Glomerular endothelial cell (primary cell): ENCODE data around the gene WDR89. TPM values are rescaled to one million over a fixed set of nuclear protein-coding genes. Genes with fewer than 3 reads are reported as not detected.
"Not testable (repeated sequence)": the region's sequence is repeated elsewhere in the genome, so short reads cannot be mapped to it uniquely, and the experiment has no call there.

Experiments used
- DNase-seq: peaks from one replicate; pipeline ENCODE4 v3.0.0-alpha.2; 2011; ENCODE audit warnings: low read depth, low spot score; ENCODE audit errors: extremely low read depth
- total RNA-seq: library from RNA; depleted of rRNA; stranded (reverse); fragments of >200 nt; gene quantifications from 2 replicates; pipeline ENCODE4 v1.2.3, GENCODE V29; 2015

The WDR89 gene
- total RNA-seq, 1 donor from 2014 or later: 9.0 TPM

DNA sequence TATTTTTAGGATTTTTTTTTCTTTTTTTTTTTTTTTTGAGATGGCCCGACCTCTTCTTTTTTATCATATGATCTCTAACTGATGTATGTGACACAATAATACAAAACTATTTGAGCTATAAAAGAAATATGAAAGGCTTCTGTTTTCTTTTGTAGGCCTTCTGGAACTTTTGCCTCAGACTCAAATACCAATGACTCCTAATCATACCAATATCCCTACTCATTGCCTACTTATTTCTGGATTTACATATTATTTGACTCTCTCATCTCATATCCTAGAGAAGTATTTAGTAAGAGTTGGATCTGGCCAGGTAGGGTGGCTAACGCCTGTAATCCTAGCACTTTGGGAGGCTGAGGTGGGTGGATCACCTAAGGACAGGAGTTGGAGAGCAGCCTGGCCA lies 12.7 kb upstream of the WDR89 start:
- no peak for DNase-seq

DNA sequence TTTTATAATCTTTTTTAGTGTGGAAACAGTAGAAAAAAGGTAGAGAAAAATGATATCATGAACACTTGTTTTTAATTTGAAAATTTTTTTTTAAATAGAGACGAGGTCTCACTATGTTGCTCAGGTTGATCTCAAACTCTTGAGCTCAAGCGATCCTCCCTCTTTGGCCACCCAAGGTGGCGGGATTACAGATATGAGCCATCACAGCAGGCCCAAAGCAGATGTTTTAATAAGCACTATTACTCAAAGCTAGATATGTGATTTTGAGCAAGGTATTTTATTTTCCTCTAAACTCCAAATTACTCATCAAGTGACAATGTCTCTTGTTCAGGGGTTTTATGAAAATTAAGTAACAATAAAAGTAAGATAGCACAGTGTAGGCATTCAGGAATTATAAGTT lies 10.7 kb upstream of the WDR89 start:
- DNase-seq: no peak

DNA sequence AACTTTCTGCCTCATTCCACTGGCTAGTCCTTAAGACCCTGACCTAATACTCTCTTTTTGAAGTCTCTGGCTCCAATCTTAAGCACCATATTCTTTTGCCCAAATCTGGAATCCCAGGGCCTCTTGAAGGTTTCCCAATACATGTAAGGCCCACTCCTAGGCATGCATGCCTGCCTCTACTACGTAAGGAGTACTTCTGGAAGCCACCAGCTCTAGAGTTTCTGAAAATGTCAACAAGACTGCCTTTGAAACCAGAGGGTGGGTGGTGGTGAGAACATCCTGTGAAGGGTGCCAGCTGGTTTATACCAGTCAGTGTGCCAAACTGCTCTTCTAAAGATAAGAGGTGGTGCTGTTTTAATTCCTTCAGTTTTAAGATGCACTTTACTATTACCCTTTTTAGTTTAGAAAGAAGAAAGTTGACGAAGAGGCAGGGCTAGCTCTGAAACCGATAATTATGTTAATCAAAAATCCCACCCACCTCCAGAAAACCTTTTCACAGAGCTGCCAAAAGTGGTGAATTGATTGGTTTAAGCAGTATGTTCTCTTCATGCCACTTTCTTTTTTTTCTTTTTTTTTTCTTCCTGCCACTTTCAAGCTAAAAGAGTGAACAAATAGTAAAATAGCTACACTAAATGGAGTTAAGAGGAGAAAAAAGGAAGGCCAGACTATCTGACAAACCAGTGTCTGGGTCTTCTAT lies 8.7 kb upstream of the WDR89 start:
- no peak for DNase-seq

DNA sequence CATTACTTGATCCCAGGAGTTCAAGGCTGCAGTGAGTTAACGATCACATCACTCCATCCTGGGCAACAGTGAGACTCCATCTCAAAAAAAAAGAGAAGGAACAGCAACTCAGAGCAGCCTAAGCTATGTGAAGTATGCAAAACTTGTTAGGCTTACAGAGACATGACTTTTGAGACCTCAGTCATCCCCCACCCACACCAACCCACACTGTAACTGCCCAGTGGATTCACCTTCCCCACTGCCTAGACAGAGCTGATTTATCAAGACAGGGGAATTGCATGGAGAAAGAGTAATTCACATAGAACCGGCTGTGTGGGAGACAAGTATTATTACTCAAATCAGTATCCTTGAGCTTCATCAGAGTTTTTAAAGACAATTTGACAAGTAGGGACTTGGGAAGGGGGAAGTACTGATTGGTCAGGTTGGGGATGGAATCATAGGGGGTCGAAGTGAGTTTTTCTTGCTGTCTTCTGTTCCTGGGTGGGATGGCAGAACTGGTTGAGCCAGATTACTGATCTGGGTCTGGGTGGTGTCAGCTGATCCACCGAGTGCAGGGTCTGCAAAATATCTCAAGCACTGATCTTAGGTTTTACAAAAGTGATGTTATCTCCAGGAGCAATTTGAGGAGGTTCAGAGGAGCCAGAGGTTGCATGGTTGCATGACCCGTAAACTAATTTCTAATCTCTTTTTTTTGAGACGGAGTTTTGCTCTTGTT lies 6.2 kb upstream of the WDR89 start:
- DNase-seq: no peak

DNA sequence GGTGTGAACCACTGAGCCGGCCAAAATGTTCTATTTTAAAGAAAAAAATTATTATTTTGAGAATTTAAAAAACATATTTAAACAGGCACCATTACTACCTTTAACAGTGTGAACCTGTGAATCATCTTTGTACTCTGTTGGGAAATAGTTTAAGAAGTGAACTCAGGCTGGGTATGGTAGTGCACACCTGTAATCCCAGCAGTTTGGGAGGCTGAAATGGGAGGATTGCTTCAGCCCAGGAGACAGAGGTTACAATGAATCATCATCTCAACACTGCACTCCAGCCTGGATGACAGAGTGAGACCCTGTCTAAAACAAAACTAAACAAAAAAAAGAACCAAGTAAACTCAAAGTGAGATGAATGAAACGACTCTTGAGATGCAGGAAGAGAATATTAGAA lies 3.1 kb upstream of the WDR89 start:
- no peak for DNase-seq

DNA sequence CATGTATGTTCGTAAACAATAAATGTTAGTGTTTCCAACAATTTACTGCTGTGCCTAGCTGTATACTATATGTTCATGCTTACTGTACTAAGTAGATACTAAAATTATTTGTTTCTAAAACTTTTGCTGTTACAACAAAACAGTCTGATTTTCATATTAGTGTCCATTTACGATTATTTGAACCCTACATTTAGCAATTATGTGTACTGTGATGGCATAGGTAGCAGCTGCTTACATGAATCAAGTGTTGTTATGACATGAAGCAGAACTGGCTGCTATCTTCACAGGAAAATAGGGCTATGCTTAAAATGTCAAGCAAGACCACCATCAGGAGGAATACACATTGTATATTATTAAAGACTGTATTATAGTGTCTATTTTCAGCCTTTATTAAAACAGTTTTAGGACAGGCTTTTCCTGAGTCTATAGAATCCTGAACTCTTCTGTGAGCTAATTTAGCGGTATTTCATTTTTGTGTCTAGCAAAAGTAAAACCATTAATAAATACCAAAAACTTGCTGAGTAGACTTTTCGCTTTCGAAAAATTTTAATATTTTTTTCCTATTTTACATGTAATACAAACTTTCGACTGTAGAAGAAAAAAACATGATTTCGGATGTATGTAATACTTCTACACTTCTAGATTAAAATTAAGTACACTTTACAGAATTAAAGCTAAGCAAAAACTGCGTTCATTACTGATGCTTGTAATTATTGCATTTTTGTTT lies 1.1 kb upstream of the WDR89 start:
- DNase-seq: peak; percentile 27

DNA sequence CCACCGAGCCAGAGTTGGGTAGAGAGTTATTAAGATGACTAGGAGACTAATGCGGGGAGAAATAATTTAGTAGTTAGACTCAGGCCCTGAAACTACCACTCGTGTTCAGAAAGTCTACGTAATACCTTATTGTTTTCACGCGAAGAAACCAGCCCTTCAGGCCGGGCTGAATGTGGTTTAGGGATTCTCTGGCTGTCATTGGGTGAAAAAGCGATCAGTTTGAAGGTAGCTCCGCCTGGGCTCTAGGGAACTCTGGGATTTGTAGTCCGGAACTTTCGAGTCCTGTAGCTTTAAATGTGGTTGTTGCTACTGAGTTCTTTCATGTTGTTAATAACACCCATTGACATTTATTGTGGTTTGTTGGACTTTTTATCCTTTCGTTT lies 549 bp upstream of the WDR89 start:
- peak; percentile 95 for DNase-seq

DNA sequence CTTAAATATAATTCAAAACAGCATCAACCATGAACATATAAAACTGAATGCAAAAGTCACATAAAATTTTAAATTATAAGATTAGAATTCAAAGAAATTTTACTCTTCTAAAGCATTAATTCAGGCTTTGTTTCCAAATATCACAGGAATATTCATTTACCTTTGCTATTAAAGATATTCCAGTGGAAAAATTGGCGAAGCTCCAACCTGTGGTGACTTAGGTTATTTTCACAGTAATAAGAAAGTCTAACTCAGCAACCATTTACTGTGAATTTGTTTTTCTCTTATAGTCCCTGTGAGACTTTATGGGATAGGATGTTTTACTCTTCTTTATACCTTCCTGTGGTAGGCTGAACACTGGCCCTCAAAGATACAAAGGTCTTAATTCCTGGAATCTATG lies 3.2 kb downstream of the WDR89 start:
- no peak for DNase-seq

DNA sequence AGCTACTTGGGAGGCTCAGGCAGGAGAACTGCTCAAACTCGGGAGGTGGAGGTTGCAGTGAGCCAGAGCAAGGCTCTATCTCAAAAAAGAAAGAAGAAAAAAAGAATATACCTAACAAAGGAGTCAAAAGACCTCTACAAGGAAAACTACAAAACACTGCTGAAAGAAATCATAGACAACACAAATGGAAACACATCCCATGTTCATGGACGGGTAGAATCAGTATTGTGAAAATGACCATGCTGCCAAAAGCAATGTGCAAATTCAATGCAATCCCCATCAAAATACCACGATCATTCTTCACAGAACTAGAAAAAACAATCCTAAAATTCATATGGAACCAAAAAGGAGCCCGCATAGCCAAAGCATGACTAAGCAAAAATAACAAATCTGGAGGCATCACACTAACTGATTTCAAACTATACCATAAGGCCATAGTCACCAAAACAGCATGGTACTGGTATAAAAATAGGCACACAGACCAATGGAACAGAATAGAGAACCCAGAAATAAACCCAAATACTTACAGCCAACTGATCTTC lies 5.5 kb downstream of the WDR89 start:
- DNase-seq: not testable (repeated sequence)

DNA sequence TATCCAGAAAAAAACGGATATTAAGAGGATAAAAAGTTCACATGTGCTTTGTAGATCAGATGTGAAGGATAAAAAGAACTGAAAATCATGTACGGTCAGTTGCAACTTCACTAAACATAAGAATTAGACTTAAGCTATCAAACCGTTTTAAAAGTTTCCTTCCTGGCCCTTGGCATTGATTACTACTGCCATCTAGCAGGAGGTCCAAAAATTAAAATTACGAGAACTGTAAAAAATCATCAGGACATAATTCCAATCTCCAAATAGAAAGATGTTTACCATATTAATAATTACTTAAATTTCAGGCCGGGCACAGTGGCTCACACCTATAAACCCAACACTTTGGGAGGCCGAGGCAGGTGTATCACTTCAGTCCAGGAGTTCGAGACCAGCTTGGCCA lies 7.9 kb downstream of the WDR89 start:
- DNase-seq: no peak

DNA sequence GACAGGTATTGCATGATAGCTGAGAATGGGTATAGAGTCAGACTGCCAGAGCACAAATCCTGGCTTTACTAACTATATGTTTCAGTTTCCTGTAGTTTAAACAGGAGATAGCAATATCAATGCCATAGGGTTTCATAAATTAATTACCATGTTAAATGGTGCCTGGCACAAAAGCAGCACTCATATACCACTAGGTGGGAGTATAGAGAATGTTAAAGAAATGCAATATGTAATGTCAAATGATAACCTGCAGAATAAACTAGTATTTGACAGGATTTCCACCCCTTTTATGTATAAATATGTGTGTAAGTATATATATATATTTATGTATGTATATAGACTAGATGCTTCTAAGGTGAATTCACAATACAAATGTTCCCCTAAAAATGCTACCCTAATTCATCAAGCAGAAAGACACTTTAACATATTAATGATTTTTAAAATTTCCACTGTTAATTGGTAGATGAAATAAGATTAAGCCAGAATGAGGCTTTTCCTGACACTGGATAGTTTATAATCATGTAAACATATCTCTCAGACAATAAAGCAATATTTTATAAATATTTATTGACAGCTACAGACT lies 8.6 kb downstream of the WDR89 start:
- DNase-seq: no peak

DNA sequence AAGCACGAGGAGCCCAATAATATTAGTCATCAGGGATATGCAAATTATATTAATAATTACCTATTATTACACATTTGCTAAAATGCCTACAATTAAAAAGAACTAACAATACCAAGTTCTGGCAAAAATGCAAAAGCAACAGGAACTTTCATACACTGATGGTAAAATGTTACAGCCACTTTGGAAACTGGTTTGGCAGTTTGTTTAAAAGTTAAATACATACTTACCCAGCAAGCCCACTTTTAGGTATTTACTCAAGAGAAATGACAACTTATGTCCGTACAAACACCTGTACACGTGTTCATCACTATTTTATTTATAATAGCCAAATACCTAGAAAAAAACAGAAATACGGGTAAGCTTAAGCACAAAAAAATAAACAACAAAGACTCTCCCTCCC lies 17.0 kb downstream of the WDR89 start:
- DNase-seq: no peak

DNA sequence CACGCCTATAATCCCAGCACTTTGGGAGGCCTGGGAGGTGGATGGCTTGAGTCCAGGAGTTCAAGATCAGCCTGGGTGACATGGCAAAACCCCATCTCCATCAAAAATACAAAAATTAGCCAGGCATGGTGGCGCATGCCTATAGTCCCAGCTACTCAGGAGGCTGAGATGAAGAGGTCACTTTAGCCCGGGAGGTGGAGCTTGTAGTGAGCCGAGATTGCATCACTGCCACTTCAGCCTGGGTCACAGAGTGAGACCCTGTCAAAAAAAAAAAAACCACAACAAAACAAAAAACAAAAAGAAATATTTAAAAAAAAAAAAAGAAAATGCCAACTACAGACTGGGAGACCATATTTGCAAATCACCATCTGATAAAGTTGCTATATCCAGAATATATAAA lies 17.5 kb downstream of the WDR89 start:
- no peak for DNase-seq

DNA sequence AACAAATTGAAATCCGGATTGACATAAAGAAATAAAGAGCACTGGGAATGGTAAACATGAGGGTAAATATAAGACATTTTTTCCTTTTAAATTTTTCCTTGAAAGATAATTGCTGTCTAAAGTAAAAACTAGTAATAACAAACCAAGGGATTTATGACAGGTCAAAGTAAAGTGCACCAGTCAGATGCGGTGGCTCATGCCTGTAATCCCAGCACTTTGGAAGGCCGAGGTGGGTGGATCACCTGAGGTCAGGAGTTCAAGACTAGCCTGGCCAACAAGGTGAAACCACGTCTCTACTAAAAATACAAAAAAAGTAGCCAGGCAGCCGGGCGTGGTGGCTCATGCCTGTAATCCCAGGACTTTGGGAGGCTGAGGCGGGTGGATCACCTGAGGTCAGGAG lies 19.7 kb downstream of the WDR89 start:
- not testable (repeated sequence) for DNase-seq

DNA sequence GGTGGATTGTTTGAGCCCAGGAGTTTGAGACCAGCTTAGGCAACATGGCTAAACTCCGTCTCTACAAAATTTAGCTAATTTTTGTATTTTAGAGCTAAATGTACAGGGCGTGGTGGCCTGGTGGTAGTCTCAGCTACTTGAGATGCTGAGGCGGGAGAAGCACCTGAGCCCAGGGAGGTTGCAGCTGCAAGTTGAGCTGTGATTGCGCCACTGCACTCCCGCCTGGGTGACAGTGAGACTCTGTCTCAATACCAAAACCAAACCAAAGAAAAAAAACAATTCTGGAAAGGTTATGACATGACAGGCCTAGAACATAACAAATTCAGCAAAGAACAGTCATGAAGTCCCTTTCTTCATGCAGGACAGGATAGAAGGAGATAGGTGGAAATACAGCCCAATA lies 25.7 kb downstream of the WDR89 start:
- no peak for DNase-seq

DNA sequence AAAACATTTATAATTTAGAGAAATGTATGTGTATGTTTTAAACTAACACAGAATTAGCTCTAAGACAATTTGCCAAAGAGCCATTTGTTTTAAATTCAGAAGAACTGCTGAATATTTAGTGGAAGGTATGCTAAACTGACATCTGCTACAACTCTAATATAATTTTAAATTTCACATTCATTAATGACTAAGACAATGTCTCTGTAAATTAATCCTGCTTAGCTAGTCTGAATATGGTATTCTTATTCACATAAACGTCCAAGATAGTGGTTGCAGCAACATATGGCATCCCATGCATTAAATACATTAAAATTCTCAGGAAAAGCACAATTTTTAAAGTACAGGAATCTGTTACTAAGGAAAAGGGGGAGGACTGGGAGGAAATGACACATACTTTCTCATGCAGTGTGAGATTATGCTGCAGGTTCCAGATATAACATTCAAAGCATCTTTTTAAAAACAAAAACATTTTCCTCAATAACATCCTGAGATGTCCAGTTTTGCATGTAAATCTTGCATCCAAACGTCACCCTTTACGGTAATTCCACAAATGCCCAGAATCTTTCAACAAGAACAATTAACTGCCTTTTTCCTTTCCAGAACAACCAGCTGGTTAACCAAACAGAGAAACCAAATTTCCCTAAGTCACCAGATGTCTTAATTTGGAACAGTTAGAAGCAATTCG lies 26.9 kb downstream of the WDR89 start:
- DNase-seq: peak; percentile 97

DNA sequence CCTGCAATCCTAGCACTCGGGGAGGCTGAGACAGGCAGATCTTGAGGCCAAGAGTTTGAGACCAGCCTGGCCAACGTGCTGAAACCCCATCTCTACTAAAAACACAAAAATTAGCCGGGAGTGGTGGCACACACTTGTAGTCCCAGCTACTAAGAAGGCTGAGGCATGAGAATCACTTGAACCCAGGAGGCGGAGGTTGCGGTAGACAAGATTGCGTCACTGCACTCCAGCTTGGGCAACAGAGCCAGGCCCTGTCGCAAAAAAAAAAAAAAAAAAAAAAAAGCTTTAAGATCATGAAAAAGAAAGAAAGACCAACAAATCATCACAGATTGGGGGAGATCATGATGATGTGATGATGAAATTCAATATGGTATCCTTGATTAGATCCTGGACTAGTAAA lies 30.6 kb downstream of the WDR89 start:
- DNase-seq: no peak

DNA sequence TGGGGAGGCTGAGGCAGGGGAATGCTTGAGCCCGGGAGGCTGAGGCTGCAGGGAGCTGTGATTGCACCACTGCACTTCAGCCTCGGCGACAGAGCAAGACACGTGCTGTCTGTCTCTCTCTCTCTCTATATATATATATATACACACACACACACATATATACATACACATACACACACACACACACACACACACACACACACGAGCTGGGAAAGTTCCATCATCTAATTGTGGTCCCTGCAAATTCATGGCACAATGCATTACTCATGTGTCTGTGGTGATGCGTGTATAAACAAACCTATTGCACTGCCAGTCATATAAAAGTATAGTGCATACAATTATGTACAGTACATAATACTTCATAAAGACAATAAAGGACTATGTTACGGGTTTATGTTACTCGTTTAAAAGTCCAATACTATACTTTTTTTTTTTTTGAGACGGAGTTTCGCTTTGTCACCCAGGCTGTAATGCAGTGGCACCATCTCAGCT lies 36.6 kb downstream of the WDR89 start:
- DNase-seq: no peak

DNA sequence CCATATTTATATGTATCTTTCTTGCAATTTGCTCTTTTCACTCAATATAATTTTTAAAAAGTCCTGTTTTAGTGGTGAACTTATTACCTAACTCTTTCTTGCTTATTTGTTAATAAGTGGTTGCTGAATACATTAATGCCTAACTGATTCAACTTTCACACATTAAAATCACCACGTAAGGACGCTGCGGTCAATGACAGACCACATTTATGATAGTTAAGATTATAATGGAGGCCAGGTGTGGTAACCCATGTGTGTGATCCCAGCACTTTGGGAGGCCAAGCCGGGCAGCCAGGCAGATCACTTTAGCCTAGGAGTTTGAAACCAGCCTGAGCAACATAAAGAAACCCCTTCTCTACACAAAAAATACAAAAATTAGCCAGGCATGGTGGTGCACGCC lies 37.0 kb downstream of the WDR89 start:
- no peak for DNase-seq

DNA sequence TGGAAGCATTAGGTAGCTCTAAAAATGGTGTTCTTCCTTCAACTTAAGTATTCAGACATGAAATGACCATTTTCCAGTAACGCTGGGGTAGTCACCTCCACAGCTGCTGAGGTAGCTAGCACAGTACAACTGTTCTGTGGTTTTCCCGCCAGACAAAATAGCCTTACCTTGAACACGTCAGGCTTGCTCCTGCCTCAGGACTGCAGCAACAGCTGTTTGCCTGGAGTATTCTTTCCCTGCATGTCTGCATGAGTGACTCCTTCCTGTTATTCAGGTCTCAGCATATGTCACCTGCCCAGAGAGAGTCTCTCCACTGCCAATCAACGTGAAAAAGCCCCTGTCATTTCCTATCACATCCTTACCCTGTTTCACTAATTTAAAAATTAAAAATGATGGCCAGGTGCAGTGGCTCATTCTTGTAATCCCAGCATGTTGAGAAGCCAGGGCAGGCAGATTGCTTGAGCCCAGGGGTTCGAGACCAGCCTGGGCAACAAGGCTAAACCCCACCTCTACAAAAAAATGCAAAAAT lies 37.9 kb downstream of the WDR89 start:
- no peak for DNase-seq
